IPS-15b (cell line): ENCODE data around the gene TOR4A.
"Not testable (repeated sequence)": the region's sequence is repeated elsewhere in the genome, so short reads cannot be mapped to it uniquely, and the experiment has no call there.

Experiments
- H3K27me3 ChIP-seq: one replicate; pipeline ENCODE4 v1.6.1; 2013; ENCODE audit warnings: low read length; ENCODE audit not compliant: control insufficient read depth, insufficient read depth
- H3K36me3 ChIP-seq: one replicate; pipeline ENCODE4 v1.6.1; 2013; ENCODE audit warnings: low read length; ENCODE audit not compliant: control insufficient read depth, insufficient read depth
- H3K4me1 ChIP-seq: one replicate; pipeline ENCODE4 v1.6.1; 2013; ENCODE audit warnings: mild to moderate bottlenecking, low read length; ENCODE audit not compliant: control insufficient read depth, insufficient read depth
- H3K4me3 ChIP-seq: one replicate; pipeline ENCODE4 v1.5.1; 2013; ENCODE audit warnings: low read depth, low read length
- H3K9ac ChIP-seq: one replicate; pipeline ENCODE4 v1.6.1; 2013; ENCODE audit warnings: low read depth, mild to moderate bottlenecking, low read length
- H3K9me3 ChIP-seq: one replicate; pipeline ENCODE4 v1.6.1; 2013; ENCODE audit warnings: mild to moderate bottlenecking, low read length; ENCODE audit not compliant: control insufficient read depth, insufficient read depth

The TOR4A gene

GRCh38 chr9:137329590-137329989 lies 52.1 kb downstream of the TOR4A start:
- H3K9me3 ChIP-seq, H3K4me3 ChIP-seq, H3K27me3 ChIP-seq, H3K4me1 ChIP-seq, H3K36me3 ChIP-seq, H3K9ac ChIP-seq: not testable (repeated sequence)

DNA sequence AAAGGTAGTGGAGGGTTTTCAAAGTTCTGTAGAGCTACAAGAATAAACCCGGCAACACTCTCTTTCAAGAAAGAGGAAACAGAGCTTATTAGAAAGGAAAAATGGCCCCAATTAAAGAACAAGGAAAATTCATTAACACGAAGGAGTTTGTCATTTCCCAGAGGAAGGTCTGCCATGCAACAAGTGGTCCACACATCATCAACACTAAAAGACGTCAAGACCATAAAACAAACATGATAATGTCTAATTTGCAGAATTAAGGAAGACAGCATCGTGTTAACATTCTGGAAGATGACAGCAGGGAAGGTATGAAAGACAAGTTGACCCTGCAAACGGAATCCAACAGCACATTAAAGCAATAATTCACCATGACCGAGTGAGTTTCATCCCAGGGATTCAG lies 53.2 kb downstream of the TOR4A start:
- Histone ChIP-seq H3K4me1 (no peaks in the 10 kb centered on the region), H3K4me3 (no peak overlapping the region), H3K27me3 (no peaks in the 10 kb centered on the region), H3K9ac (no peak overlapping the region), H3K9me3 (no peaks in the 10 kb centered on the region), H3K36me3 (no peaks in the 10 kb centered on the region)

GRCh38 chr9:137331929-137332328 lies 54.4 kb downstream of the TOR4A start:
- H3K9ac ChIP-seq: no peak overlapping the region
- H3K27me3 ChIP-seq: no peaks in the 10 kb centered on the region
- H3K9me3 ChIP-seq: no peaks in the 10 kb centered on the region
- no peak overlapping the region for H3K4me3 ChIP-seq
- H3K36me3 ChIP-seq: no peaks in the 10 kb centered on the region
- H3K4me1 ChIP-seq: no peaks in the 10 kb centered on the region
